Measurements from ENCODE around the gene YPEL5.

The YPEL5 gene

GRCh38 chr2:30204281-30204680 is 57.5 kb downstream of the YPEL5 start:
- H3K4me3 ChIP-seq (ENCODE audit: low read depth, low read length), result no peak overlapping the region
- no peak for TF ChIP-seq CTCF (IDR thresholded peaks at IDR 0.05; ENCODE audit: borderline replicate concordance, insufficient read depth, low read depth, low read length)

GRCh38 chr2:30205456-30205855 is 58.6 kb downstream of the YPEL5 start:
- no peak for TF ChIP-seq CTCF (IDR thresholded peaks at IDR 0.05; ENCODE audit: borderline replicate concordance, insufficient read depth, low read depth, low read length)
- no peak overlapping the region for H3K4me3 ChIP-seq (ENCODE audit: low read depth, low read length)

GRCh38 chr2:30206461-30207430 is 59.9 kb downstream of the YPEL5 start:
- no peak for TF ChIP-seq CTCF (IDR thresholded peaks at IDR 0.05; ENCODE audit: borderline replicate concordance, insufficient read depth, low read depth, low read length)
- no peak overlapping the region for H3K4me3 ChIP-seq (ENCODE audit: low read depth, low read length)

GRCh38 chr2:30208453-30208852 is 61.6 kb downstream of the YPEL5 start:
- H3K4me3 ChIP-seq (ENCODE audit: low read depth, low read length), result no peak overlapping the region
- TF ChIP-seq CTCF (IDR thresholded peaks at IDR 0.05; ENCODE audit: borderline replicate concordance, insufficient read depth, low read depth, low read length), result peak; percentile 80

- TF ChIP-seq CTCF (IDR thresholded peaks at IDR 0.05; ENCODE audit: borderline replicate concordance, insufficient read depth, low read depth, low read length), result no peak
- no peak overlapping the region for H3K4me3 ChIP-seq (ENCODE audit: low read depth, low read length)
Observed at GRCh38 chr2:30209227-30209626, 62.4 kb downstream of the YPEL5 start.
